Stimulated activated CD4-positive, alpha-beta T cell treated with anti-CD3 and anti-CD28 coated beads, Interleukin-4, amount 100 ng/mL, for 1 hour (primary cell): ENCODE measurements around the gene GRHL3.

ENCODE experiments used
- DNase-seq: peaks from one replicate; pipeline ENCODE4 v3.0.0-alpha.2; 2020

The GRHL3 gene

DNA sequence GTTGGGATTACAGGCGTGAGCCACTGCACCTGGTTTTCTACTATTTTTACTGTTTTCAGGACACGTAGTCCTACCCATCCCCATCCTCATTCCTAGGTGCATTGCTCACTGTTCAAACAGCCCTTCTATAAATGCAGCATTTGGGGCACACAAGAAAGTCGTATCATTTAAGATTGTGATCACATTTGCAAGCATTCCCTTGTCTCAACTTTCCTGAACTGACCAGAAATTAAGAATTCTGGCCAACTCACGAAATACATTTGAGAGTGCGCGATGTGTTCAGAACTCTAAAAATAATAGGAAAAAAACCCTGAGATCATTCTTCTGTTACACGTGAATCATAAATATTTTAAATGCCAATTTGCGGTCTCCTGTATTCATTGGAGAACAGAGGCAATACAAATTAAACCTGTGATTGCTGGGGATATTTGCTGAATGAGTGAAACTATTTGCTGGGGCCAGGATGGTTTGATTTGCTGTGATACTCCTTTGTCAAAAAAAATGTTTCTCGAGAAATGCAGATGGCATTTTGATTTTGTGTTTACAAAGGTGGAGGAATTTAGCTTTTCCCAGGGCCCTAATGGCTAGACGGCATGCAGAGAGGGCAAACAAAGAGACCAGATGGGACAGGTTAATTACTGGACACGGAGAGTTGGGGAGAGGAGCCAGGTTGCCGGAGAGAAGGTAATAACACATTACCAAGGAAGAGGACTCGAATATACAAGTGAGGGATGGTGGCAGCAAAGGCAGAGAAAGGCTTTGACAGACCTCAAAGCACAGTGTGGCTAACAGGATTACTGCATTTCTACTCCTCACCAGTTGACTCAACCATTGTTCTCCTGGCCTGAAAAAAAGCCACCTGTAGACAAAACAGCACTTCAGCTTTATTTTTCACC lies 56.0 kb downstream of the GRHL3 start:
- no peak for DNase-seq

- DNase-seq = no peak
These were observed 60.7 kb downstream of the GRHL3 start for GRCh38 chr1:24379733-24380315.

DNA sequence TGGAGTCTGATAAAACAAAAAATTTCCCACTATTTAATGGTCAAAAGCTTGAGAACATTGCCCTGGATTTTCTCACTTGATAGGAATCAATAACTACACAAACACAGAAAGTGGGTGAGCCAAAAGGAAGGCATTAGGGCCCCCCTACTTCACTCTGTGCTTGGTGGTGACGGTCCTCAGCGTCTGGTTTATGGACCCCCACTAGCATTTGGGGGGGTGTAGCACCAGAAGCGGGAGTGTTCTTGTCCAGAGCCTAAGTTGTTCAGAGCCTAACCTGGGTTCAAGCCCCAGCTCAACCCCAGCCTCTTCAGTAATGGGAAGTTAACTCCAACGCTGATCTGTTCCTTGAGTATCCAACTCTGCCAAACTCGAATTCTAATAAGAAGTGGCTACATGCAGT lies 61.4 kb downstream of the GRHL3 start:
- DNase-seq = no peak

DNA sequence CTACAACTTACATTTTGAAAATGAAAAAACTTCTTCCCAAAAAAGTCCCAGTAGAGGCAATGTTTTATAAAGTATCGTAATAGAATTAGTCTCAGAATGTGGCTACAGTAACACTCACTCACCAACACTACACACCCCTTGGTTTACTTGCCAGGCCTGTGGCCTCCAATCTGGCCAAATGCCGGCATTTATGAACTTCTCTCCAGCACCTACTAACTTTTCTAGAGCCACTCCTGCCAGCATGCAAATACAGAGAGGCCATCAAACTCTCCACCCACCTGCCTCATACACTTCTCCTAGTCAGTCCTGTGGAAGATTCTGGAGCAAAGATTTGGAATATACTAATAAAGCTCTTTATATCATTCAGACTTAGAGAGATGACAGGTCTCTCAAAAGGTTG lies 62.1 kb downstream of the GRHL3 start:
- DNase-seq = no peak

DNA sequence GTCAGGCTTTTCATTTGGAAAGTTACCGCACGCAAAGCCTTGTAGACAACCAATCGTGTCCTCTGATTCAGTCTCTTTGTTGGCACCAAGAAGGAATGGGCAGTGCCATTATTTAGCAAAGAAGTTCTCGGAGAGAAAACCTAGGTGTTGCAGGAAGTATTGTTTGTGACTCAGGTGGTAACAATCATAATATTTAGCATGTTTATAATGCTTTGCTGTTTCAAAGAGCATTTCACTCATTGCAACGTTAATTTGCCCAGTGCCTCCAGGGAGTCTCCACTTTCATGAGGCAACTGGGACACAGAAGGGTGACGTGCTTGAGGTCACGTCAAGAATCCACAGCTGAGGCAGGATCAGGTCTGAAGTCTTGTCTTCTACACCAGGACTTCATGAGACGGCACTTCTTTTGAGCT lies 63.0 kb downstream of the GRHL3 start:
- DNase-seq = no peak

DNA sequence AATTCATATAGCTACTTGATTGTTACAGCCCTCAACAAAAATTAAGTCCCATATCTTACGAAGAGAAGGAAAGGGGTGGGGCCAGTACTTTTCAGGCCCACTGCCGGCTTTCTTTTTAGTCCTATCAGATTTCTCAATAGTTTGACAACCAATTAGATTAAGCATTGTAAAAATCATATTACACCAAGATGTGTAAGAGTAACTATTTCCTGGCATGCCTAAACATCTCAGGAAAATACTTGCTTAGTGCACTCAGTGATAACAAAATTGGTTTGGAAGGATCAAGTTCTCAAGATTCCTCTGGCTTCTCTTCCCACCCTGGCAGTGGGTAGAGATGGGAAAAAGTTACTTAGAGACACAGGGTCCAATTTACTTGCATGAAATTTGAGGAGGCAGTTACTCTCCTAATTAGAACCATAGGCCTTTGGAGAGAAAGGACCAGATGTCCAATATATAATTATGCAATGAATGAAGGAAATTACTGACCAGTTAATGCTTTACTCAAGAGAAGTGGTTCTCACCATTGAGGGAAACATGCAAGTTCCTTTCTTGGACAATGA lies 64.3 kb downstream of the GRHL3 start:
- no peak for DNase-seq

GRCh38 chr1:24384251-24385090 lies 65.3 kb downstream of the GRHL3 start:
- DNase-seq = peak; percentile 40

DNA sequence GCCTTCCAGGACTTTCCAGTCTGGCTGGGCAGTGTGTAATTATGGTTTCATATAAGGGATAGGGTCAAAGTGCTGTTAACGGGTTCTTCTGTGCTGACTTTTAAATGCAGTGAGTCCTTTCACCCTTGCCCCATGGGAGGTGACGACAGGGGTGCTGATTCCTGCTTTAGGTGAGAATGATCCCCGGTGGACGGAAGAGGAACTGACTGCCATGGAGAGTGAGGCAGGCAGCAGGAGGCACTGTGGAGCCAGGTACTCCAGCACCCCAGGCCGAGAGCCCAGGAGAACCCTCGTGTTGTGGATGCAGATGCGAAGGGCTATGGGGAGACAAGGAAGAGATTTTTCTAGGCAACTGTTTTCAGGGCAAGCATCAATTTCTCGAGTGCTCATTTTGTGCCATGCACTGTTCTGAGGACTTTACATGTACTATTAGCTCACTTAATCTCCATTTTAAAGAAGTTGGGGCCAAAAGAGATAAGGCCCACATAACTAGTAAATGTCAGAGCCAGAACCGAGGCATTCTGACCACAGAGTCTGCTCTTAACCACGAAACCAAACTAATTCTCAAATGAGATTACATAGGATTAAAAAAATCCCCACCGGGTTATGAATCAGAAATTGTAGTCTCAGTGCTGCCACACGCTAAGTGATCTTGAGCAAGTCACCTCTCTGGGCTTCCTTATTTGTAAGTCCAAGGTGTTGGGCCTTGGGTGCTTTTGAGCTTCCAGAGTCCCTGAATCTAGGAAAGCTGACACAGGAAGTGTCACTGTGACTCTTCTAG lies 66.2 kb downstream of the GRHL3 start:
- peak; percentile 34 for DNase-seq

DNA sequence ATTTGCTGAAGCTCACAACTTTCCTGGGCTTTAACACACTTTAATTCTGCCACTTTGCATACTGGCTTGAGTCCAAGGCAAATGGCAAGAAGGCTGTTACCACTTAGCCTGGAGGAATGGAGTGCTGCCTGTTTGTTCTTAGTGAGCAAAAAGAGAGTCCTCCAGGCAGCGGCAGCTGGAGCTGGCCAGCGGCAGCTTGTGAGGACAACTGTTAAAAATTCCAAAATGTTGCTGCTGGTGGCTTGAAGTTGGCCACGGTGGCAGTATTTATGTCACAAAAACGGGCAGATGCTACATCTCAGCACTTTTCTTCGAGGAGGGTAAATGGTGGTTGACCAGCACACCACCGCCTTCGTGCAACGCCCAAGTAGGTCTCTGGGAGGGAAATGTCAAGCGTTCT lies 67.1 kb downstream of the GRHL3 start:
- no peak for DNase-seq

DNA sequence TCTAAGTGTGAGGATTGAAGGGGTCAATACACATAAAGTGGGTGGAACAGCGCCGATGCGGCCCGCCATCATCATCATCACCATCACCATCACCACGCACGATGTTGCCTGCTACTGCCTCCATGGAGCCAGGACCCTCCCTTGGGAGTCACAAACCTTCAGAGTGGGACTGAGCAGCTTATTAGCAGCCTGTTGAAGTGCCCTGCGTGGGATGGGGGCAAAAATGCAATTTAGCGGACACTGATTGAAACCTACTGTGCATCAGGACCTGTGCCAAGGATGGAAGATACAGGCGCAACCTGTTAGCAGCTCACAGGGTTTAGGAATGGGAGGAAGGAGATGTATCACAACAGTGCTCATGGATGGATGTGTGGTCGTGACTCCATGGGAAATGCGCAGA lies 67.8 kb downstream of the GRHL3 start:
- no peak for DNase-seq

DNA sequence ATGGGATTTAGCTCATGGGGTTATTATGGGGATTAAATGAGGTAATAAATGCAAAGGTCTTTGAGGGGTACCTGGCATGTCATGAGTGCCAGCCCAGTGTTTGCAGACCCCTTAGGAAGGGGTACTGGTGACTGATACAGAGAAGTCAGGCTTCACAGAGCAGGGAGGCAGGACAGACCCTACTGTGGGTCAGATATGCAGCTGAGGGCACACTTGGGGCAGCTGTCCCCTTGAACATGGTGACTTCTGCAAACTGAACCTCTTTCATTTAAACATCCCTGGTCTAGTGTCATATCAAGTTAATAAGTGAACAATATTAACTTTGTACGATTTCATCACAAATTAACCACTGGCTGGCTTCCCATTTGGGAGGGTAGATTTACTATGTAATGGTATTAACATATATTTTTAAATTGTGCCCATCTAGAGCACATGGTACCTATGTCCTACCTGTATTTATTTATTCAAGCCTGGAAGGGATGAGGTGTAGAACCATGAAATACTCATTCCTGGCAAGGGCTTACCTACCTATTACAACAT lies 68.5 kb downstream of the GRHL3 start:
- DNase-seq = no peak

DNA sequence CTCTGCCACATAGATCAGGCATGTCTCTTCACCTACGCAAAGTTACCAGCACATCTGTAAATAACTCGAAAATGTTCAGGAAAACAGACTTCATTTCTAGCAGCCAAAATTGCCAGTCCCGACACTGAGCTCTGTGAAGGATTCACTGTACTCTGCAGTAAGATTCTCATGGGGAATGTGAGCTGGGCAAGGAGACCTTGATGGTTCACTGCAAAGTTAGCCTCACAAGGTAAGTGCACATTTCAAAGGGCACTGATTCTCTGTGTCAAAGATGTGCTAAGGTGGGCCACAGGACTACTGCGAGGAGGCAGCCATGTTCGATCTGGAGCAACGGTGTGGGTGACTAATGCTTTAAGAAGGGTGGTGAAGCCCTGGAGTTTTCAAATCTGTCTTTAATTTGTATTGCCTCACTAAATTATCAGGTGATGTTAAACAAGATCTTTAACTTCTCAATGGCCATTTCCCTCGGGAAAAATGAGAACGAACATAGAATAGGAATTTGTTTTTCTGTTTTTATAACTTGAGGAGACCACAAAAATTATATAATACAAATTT lies 69.3 kb downstream of the GRHL3 start:
- no peak for DNase-seq

GRCh38 chr1:24389231-24389678 lies 70.1 kb downstream of the GRHL3 start:
- DNase-seq = no peak

GRCh38 chr1:24390924-24391782 lies 72.0 kb downstream of the GRHL3 start:
- peak; percentile 64 for DNase-seq

- DNase-seq = peak; percentile 64
These were observed 72.9 kb downstream of the GRHL3 start for GRCh38 chr1:24391882-24392603.

- DNase-seq = no peak
These were observed 73.4 kb downstream of the GRHL3 start for GRCh38 chr1:24392604-24392946.

- no peak for DNase-seq
These were observed 74.0 kb downstream of the GRHL3 start for GRCh38 chr1:24392982-24393650.

DNA sequence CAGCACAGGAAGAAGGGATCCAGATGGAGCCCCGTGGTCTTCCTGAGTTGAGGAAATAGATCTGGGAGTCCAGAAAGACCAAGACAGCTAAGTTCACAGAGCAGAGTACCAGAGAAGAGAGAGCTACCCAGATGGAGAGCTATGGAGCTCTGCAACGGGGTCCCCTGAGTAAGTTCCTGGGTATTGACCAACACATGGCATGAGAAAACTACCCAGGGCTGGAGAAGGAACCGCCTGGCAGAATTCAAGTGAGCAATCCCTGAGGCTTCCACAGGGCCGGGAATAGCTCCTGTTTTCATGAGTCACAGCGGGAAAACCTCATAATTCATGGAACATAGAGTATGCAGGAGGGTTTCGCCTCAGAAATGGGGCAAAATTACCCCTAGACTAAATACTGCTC lies 74.7 kb downstream of the GRHL3 start:
- DNase-seq = no peak

DNA sequence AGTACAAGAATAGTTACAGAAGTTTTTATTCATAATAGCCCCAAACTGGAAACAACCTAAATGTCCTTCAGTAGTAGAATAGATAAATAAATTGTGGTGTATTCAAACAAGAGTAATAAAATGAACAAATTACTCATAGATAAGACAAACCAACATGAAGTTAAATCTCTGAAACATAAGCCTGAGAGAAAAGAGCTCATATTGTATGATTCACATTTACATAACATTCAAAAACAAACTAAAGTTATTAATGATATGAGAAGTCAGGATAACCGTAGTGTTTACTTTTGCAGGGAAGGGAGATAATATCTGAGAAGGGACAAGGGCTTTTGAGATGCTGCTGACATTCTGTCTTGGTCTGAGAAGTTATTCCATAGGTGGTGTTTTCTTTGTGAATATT lies 80.9 kb downstream of the GRHL3 start:
- DNase-seq = no peak

DNA sequence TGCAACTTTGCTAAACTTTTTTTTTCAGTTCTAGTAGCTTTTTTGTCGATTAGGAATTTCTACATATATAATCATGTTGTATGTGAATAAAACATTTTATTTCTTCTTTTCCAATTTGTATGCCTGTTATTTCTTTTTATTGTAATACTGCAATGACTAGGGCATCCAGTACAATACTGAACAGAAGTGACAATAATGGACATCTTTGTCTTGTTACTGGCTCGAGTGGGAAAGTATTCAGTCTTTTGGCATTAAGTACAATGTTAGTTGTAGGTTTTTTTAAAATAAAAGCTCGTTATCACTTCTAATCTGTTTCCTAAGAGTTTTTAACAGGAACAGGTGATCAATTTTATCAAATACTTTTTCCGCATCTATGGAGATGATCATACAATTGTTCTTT lies 84.6 kb downstream of the GRHL3 start:
- DNase-seq = no peak
